H1 (cell line): ENCODE data around the gene FANCI. TPM values are rescaled to one million over a fixed set of nuclear protein-coding genes. Genes with fewer than 3 reads are reported as not detected.

Source experiments
- CTCF ChIA-PET: fragments of 300-600 bp; sonication (Branson Sonifier 250); formaldehyde crosslinking; loops from one replicate; lab custom pipeline; 2021; ENCODE audit not compliant: partially characterized antibody; lab: Charles Lee
- POLR2A ChIA-PET: fragments of 300-600 bp; sonication (Branson Sonifier 250); formaldehyde crosslinking; loops from one replicate; lab custom pipeline; 2021; ENCODE audit warnings: inconsistent platforms; ENCODE audit not compliant: partially characterized antibody; lab: Charles Lee
- DNase-seq, 2 experiments: peaks; one replicate each; pipeline versions ENCODE4 v3.0.0 to v3.0.0-alpha.2; 2010 to 2022; ENCODE audit warnings: low spot score in 2 of 2, low read depth in 1 of 2, mixed read lengths in 1 of 2
- FAIRE-seq: peaks from 2 replicates; lab custom pipeline; 2011; peaks lifted over from hg19 to GRCh38; lab: Jason Lieb, UNC
- H2AFZ ChIP-seq: 2 replicates; pipeline ENCODE4 v1.8.1; 2012; ENCODE audit warnings: low read length, inconsistent platforms
- H2AK5ac ChIP-seq: 2 replicates; pipeline ENCODE4 v1.6.1; 2013; ENCODE audit warnings: low read depth, low read length
- H2BK120ac ChIP-seq: replicated peaks from 2 replicates; pipeline ENCODE3; 2013; ENCODE audit warnings: low read depth, low read length, inconsistent platforms
- H2BK12ac ChIP-seq: 2 replicates; pipeline ENCODE4 v1.6.1; 2013; ENCODE audit warnings: low read depth, low read length
- H2BK15ac ChIP-seq: 2 replicates; pipeline ENCODE4 v1.6.1; 2013; ENCODE audit warnings: low read length
- H2BK20ac ChIP-seq: 2 replicates; pipeline ENCODE4 v1.6.1; 2013; ENCODE audit warnings: low read length
- H2BK5ac ChIP-seq: 2 replicates; pipeline ENCODE4 v1.6.1; 2013; ENCODE audit warnings: low read depth, low read length
- H3K14ac ChIP-seq: 2 replicates; pipeline ENCODE4 v1.6.1; 2013; ENCODE audit warnings: inconsistent platforms; ENCODE audit not compliant: insufficient read length
- H3K18ac ChIP-seq: 2 replicates; pipeline ENCODE4 v1.6.1; 2013; ENCODE audit warnings: low read length; ENCODE audit errors: extremely low read depth
- H3K23ac ChIP-seq: 2 replicates; pipeline ENCODE4 v1.6.1; 2013; ENCODE audit warnings: inconsistent platforms; ENCODE audit not compliant: insufficient read length
- H3K23me2 ChIP-seq: 2 replicates; pipeline ENCODE4 v1.6.1; 2013; ENCODE audit warnings: low read depth, low read length
- H3K27ac ChIP-seq: 2 replicates; pipeline ENCODE4 v1.6.1; 2011; ENCODE audit warnings: low read depth, low read length, inconsistent platforms
- H3K27me3 ChIP-seq, 4 experiments: replicated peaks in 1 of 4; 1 replicate in 1 of 4; 2 replicates in 3 of 4; pipeline versions ENCODE4 v1.6.1 to v1.8.1; 2011 to 2013; ENCODE audit warnings: low read length in 3 of 4, mild to moderate bottlenecking in 3 of 4, inconsistent platforms in 2 of 4, mixed read lengths in 2 of 4, moderate library complexity in 1 of 4; ENCODE audit not compliant: control insufficient read depth in 3 of 4, insufficient read depth in 3 of 4; ENCODE audit errors: extremely low read depth in 1 of 4
- H3K36me3 ChIP-seq, 4 experiments: 2 replicates each; pipeline versions ENCODE4 v1.6.1 to v1.8.1; 2011 to 2013; ENCODE audit warnings: mild to moderate bottlenecking in 4 of 4, low read length in 3 of 4, moderate library complexity in 2 of 4, control low read depth in 1 of 4, inconsistent platforms in 1 of 4; ENCODE audit not compliant: insufficient read depth in 4 of 4, control insufficient read depth in 2 of 4
- H3K4ac ChIP-seq: replicated peaks from 2 replicates; pipeline ENCODE3; 2013; ENCODE audit warnings: low read length, low read depth, mixed read lengths, inconsistent platforms; ENCODE audit not compliant: insufficient read length
- H3K4me1 ChIP-seq, 4 experiments: replicated peaks in 1 of 4; 1 replicate in 1 of 4; 2 replicates in 3 of 4; pipeline versions ENCODE4 v1.6.1 to v1.8.1; 2011 to 2013; ENCODE audit warnings: low read length in 3 of 4, inconsistent platforms in 2 of 4, mixed read lengths in 1 of 4; ENCODE audit not compliant: insufficient read depth in 4 of 4, control insufficient read depth in 3 of 4
- H3K4me2 ChIP-seq, 2 experiments: 2 replicates each; pipeline versions ENCODE4 v1.6.1 to v1.8.1; 2011 to 2013; ENCODE audit warnings: low read depth in 2 of 2, low read length in 2 of 2, control low read depth in 1 of 2, inconsistent platforms in 1 of 2, mild to moderate bottlenecking in 1 of 2; ENCODE audit not compliant: insufficient read depth in 1 of 2
- H3K4me3 ChIP-seq, 4 experiments: fragments of 200-600, 300-600 bp in 1 of 4; sonication (generic), shearing (Covaris generic), sonication (Bioruptor Twin) in 1 of 4; 2 replicates each; pipeline versions ENCODE4 v1.5.1 to v1.8.1; 2011 to 2016; ENCODE audit warnings: low read length in 4 of 4, low read depth in 3 of 4, control low read depth in 2 of 4, inconsistent platforms in 2 of 4, mild to moderate bottlenecking in 2 of 4, mixed read lengths in 1 of 4, moderate library complexity in 1 of 4; ENCODE audit not compliant: insufficient read depth in 2 of 4; ENCODE audit errors: extremely low read depth in 1 of 4
- H3K56ac ChIP-seq: replicated peaks from 2 replicates; pipeline ENCODE3; 2013; ENCODE audit warnings: low read depth, mild to moderate bottlenecking, mixed read lengths, low read length, inconsistent platforms; ENCODE audit not compliant: insufficient read length
- H3K79me1 ChIP-seq: 2 replicates; pipeline ENCODE4 v1.6.1; 2013; ENCODE audit warnings: low read depth, low read length, control low read depth
- H3K79me2 ChIP-seq, 2 experiments: 2 replicates each; pipeline versions ENCODE4 v1.6.1 to v1.8.1; 2012 to 2013; ENCODE audit warnings: low read length in 2 of 2, mild to moderate bottlenecking in 2 of 2, inconsistent platforms in 1 of 2; ENCODE audit not compliant: insufficient read depth in 2 of 2, control insufficient read depth in 1 of 2
- H3K9ac ChIP-seq, 4 experiments: replicated peaks in 1 of 4; 1 replicate in 1 of 4; 2 replicates in 3 of 4; pipeline versions ENCODE4 v1.6.1 to v1.8.1; 2011 to 2013; ENCODE audit warnings: low read depth in 3 of 4, low read length in 3 of 4, control low read depth in 2 of 4, mild to moderate bottlenecking in 2 of 4, moderate library complexity in 2 of 4, inconsistent platforms in 1 of 4; ENCODE audit errors: extremely low read depth in 1 of 4
- H3K9me3 ChIP-seq, 2 experiments: 2 replicates each; pipeline versions ENCODE4 v1.6.1 to v1.8.1; 2012 to 2013; ENCODE audit warnings: mild to moderate bottlenecking in 2 of 2, moderate library complexity in 2 of 2, control low read depth in 1 of 2, inconsistent platforms in 1 of 2, low read depth in 1 of 2, low read length in 1 of 2, mixed read lengths in 1 of 2; ENCODE audit not compliant: insufficient read depth in 2 of 2
- H4K20me1 ChIP-seq, 2 experiments: replicated peaks in 1 of 2; 2 replicates each; pipeline versions ENCODE3 to v1.8.1; 2011 to 2013; ENCODE audit warnings: inconsistent platforms in 2 of 2, low read length in 2 of 2, mild to moderate bottlenecking in 1 of 2; ENCODE audit not compliant: insufficient read depth in 2 of 2, control insufficient read depth in 1 of 2
- H4K5ac ChIP-seq: 2 replicates; pipeline ENCODE4 v1.6.1; 2013; ENCODE audit warnings: low read length, low read depth, mixed read lengths, inconsistent platforms; ENCODE audit not compliant: insufficient read length
- H4K8ac ChIP-seq: 2 replicates; pipeline ENCODE4 v1.8.0; 2013; ENCODE audit warnings: mild to moderate bottlenecking, moderate library complexity, low read length, inconsistent platforms; ENCODE audit not compliant: insufficient read depth; ENCODE audit errors: extremely low read depth
- H4K91ac ChIP-seq: replicated peaks from 2 replicates; pipeline ENCODE3; 2013; ENCODE audit warnings: low read length, mixed read lengths, inconsistent platforms; ENCODE audit not compliant: insufficient read length
- BCL11A ChIP-seq, 2 experiments: IDR thresholded peaks; one replicate each; pipeline ENCODE4 v1.6.1; 2011; ENCODE audit warnings: low read depth in 2 of 2, low read length in 2 of 2, mild to moderate bottlenecking in 2 of 2
- CEBPB ChIP-seq: IDR thresholded peaks from 2 replicates; pipeline ENCODE4 v1.6.1; 2012; ENCODE audit warnings: low read depth, low read length
- CHD2 ChIP-seq: IDR thresholded peaks from 2 replicates; pipeline ENCODE4 v1.6.1; 2012; ENCODE audit warnings: low read length, improper control_type of control experiment
- EGR1 ChIP-seq: IDR thresholded peaks from 2 replicates; pipeline ENCODE4 v1.6.1; 2011; ENCODE audit warnings: low read depth, low read length, borderline replicate concordance
- KDM1A ChIP-seq: fragments of 200-600, 300-600 bp; sonication (generic); IDR thresholded peaks from 2 replicates; pipeline ENCODE4 v1.7.1; 2016; ENCODE audit warnings: mild to moderate bottlenecking, low read length, borderline replicate concordance
- RFX5 ChIP-seq: IDR thresholded peaks from 2 replicates; pipeline ENCODE4 v1.6.1; 2011; ENCODE audit warnings: low read depth, low read length, improper control_type of control experiment, borderline replicate concordance
- SAP30 ChIP-seq: fragments of 300-600 bp; sonication (generic); IDR thresholded peaks from 2 replicates; pipeline ENCODE4 v1.7.1; 2012; ENCODE audit warnings: low read length, moderate library complexity, mild to moderate bottlenecking, inconsistent platforms; ENCODE audit not compliant: insufficient read depth, insufficient replicate concordance
- SIN3A ChIP-seq, 2 experiments: IDR thresholded peaks in 1 of 2; conservative IDR thresholded peaks in 1 of 2; 2 replicates each; pipeline ENCODE4 v1.6.1; 2011 to 2012; ENCODE audit warnings: low read length in 2 of 2, improper control_type of control experiment in 1 of 2, low read depth in 1 of 2, mild to moderate bottlenecking in 1 of 2
- SP4 ChIP-seq: IDR thresholded peaks from 2 replicates; pipeline ENCODE4 v1.6.1; 2012; ENCODE audit warnings: low read length, inconsistent platforms
- TAF7 ChIP-seq: optimal IDR thresholded peaks from 2 replicates; pipeline ENCODE3; 2011; ENCODE audit warnings: low read depth, mild to moderate bottlenecking, inconsistent platforms, low read length, moderate library complexity, borderline replicate concordance
- TCF12 ChIP-seq: IDR thresholded peaks from 2 replicates; pipeline ENCODE4 v1.6.1; 2011; ENCODE audit warnings: low read depth, mild to moderate bottlenecking, low read length
- YY1 ChIP-seq: IDR thresholded peaks from 2 replicates; pipeline ENCODE4 v1.6.1; 2011; ENCODE audit warnings: low read depth, mild to moderate bottlenecking, low read length
- ZNF274 ChIP-seq: IDR thresholded peaks from 2 replicates; pipeline ENCODE4 v1.7.0; 2012; ENCODE audit warnings: low read length, borderline replicate concordance; ENCODE audit errors: extremely low read depth
- WGBS, 2 experiments: shearing (Covaris generic) in 1 of 2; methylation state at CpG; one replicate each; pipeline versions ENCODE4 v1.1.6 to v1.1.7; 2013 to 2015; ENCODE audit warnings: low lambda C conversion rate in 2 of 2, mixed read lengths in 2 of 2, inconsistent platforms in 1 of 2, low coverage in 1 of 2, missing lambda C conversion rate in 1 of 2; ENCODE audit not compliant: insufficient replicate concordance in 2 of 2, insufficient coverage in 1 of 2, insufficient read length in 1 of 2; ENCODE audit errors: extremely low coverage in 1 of 2, missing lambda C conversion rate in 1 of 2; 5-methylcytosine and 5-hydroxymethylcytosine counted together
- polyA plus RNA-seq, 7 experiments: library from polyadenylated mRNA; depleted of rRNA in 3 of 7; stranded (reverse) in 5 of 7; unstranded in 2 of 7; fragments of >200 nt in 5 of 7; fragments of 200-250 nt in 2 of 7; gene quantifications; 1 replicate in 5 of 7; 2 replicates in 1 of 7; 4 replicates in 1 of 7; pipeline versions ENCODE4 v1.2.1 to v1.2.3, GENCODE V29; 2011 to 2013; ENCODE audit warnings: missing spikeins in 2 of 7, mixed read lengths in 2 of 7
- total RNA-seq: library from RNA; stranded (reverse); fragmentation: NEBNext Ultra II Directional; extraction: Animal tissue kit (Norgen Biotek cat#: 25700); gene quantifications from 2 replicates; pipeline ENCODE4 v1.2.1, GENCODE V29; 2021

FANCI gene
- total and polyA plus RNA-seq, 2 of the 8 experiments (the other 6 are each of a cell fraction or from before 2014, with no cell fraction given), result 37.8 to 115 TPM

DNA sequence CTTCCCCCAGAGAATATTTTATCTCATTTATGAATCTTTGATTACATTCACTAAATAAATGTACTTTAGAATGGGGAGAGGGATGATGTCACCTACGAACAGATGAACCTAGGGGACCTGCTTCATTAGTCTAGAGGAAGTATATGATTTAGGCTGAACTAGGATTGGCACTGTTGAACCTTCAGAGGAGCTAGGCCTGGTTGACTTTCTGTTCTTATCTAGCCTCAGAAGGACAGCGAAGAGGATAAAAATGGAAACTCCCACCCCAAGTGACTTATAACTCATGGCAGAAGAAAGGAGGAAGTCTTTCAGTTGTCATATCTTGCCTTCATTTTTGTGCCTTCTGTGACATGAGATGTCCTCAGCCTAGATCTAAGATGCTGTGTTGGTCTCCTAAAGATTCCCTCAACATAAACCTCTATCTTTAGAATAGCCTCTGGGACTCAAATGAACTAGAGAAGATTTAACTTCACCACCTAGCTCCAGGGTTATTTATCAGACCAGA is 48.2 kb downstream of the FANCI start:
- FAIRE-seq (no peak), DNase-seq (no peak)
- Histone ChIP-seq H2BK120ac (no peak overlapping the region), H3K56ac (no peak overlapping the region), H3K23ac (no peak overlapping the region), H4K20me1 (no peaks in the 10 kb centered on the region), H3K4me1 (no peaks in the 10 kb centered on the region), H2AFZ (no peak overlapping the region), H4K5ac (no peak overlapping the region), H3K79me1 (no peaks in the 10 kb centered on the region), H3K4me2 (no peak overlapping the region), H3K9me3 (peaks cover 0 to under 1% of the 10 kb centered on the region in 2 experiments; a peak in 1 of 4 replicates), H4K8ac (no peak overlapping the region), H3K4me3 (no peak overlapping the region), H2BK15ac (no peak overlapping the region), H3K9ac (no peak overlapping the region), H2BK20ac (no peak overlapping the region), H3K4ac (no peak overlapping the region), H2BK5ac (no peak overlapping the region), H4K91ac (no peak overlapping the region), H3K18ac (no peak overlapping the region), H3K27me3 (no peaks in the 10 kb centered on the region), H3K23me2 (no peaks in the 10 kb centered on the region), H3K79me2 (no peaks in the 10 kb centered on the region), H2AK5ac (no peak overlapping the region), H2BK12ac (no peak overlapping the region), H3K36me3 (peaks cover 26 to 70% (median 56%) of the 10 kb centered on the region in 4 experiments), H3K27ac (no peak overlapping the region), H3K14ac (no peak overlapping the region)
- POLR2A ChIA-PET, result interaction anchor here (1.3 kb wide), 1 partner anchor 9 kb away, joined by 3 read pairs; no protein-coding TSS in a partner anchor
- CTCF ChIA-PET, result interaction anchor here (1.1 to 1.5 kb wide), 3 partner anchors 32 to 85 kb away, joined by 3 read pairs; no protein-coding TSS in a partner anchor
- TF ChIP-seq EGR1 (no peak), CHD2 (no peak), KDM1A (no peak), CEBPB (no peak), BCL11A (IDR thresholded peaks at IDR 0.05; ENCODE audit: low read depth in 2 of 2, low read length in 2 of 2) (no peak), RFX5 (no peak), TAF7 (no peak), YY1 (no peak), SAP30 (no peak), ZNF274 (no peak), SIN3A (conservative IDR thresholded peaks at IDR 0.05 in 1 of 2, IDR thresholded peaks at IDR 0.05 in 1 of 2; ENCODE audit: low read depth in 1 of 2, low read length in 2 of 2) (no peak), SP4 (no peak), TCF12 (no peak)
- WGBS, 2 experiments, result 82% methylated on average over 2 of the region's 2 CpGs; no CpG with 5 or more reads in 1 of the 2 experiments
